Pulmonary artery endothelial cell (primary cell): ENCODE results near the gene RNF112. TPM values are rescaled to one million over a fixed set of nuclear protein-coding genes. Genes with fewer than 3 reads are reported as not detected.
A peak's percentile ranks its signal among the peaks of the same experiment; 100 is the strongest.

ENCODE experiments used
- DNase-seq: peaks from one replicate; pipeline ENCODE4 v3.0.0-alpha.2; 2011; ENCODE audit warnings: low read depth, low spot score
- total RNA-seq: library from RNA; depleted of rRNA; stranded (reverse); fragments of >200 nt; gene quantifications from 2 replicates; pipeline ENCODE4 v1.2.3, GENCODE V29; 2014

Gene RNF112, protein sequence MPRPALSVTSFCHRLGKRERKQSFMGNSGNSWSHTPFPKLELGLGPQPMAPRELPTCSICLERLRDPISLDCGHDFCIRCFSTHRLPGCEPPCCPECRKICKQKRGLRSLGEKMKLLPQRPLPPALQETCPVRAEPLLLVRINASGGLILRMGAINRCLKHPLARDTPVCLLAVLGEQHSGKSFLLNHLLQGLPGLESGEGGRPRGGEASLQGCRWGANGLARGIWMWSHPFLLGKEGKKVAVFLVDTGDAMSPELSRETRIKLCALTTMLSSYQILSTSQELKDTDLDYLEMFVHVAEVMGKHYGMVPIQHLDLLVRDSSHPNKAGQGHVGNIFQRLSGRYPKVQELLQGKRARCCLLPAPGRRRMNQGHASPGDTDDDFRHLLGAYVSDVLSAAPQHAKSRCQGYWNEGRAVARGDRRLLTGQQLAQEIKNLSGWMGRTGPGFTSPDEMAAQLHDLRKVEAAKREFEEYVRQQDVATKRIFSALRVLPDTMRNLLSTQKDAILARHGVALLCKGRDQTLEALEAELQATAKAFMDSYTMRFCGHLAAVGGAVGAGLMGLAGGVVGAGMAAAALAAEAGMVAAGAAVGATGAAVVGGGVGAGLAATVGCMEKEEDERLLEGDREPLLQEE
- 0.07 TPM in 2 replicates for total RNA-seq

DNA sequence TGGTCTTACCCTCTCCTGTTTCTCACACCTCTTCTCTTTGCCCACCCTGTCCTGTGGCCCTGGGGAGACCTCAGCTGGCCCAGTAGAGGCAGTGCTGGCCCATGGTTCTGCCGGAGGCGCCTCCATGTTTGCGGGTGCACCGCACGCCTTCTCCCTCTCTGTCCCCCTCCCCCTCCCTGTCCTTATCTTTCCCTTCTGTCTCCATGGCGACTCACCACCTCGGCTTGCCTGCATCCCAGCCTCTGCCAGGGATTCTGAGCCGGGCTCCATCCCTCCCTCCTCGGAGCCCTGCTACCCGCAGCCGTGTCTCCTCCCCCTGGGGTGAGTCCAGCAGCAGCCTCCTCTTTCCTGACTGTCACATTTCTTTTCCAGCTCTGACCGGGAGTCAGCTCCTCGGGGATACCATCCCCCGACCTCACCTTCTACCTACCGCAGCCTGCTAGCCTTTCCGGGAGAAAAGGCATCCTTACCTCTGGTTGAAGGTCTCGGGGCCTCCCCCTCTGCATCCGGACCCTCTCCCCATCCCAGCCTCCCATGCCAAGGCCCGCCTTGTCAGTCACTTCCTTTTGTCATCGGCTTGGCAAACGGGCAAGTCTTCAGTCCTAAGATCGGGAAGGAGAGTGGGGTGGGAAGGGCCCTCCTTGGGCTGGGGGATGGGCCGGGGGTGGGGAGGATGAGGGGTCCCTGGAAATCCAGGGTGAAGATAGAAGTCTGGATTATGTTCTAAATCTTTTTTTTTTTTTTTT, at the start of gene RNF112:
Gene RNF112 (plus strand): TSS at position 358 of the 746 bp plus-strand sequence. CDS start 177 bp downstream, at position 535.
- DNase-seq, result no peak

- DNase-seq, result no peak
Measured at GRCh38 chr17:19361326-19361725, 49.7 kb upstream of the RNF112 start.

- DNase-seq, result no peak
Measured at GRCh38 chr17:19361944-19362276, 49.1 kb upstream of the RNF112 start.

GRCh38 chr17:19362277-19363113, 48.5 kb upstream of the RNF112 start, which contains the start of gene B9D1:
B9D1 (minus strand) TSS chr17:19362723; CDS start chr17:19362569, 154 bp downstream.
- DNase-seq, result peak; percentile 69

- no peak for DNase-seq
Measured at GRCh38 chr17:19363114-19363438, 48.0 kb upstream of the RNF112 start.

- DNase-seq, result no peak
Measured at GRCh38 chr17:19363460-19364035, 47.5 kb upstream of the RNF112 start.

GRCh38 chr17:19364699-19365498, 46.1 kb upstream of the RNF112 start:
- no peak for DNase-seq

DNA sequence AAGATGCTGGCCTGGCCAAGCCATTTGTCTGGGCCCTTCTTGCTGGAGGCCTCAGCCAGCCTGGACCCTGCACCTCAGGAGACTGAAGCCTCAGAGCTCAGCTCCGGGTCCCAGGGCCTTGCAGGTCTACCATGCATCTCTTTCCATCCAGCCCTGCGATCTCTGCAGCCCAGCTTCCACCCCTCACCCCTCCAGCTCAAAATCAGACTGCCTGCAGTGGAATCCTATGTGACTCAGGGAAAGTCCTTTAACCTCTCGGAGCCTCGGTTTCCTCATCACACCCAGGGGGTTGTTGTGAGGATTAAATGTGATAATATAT, 45.6 kb upstream of the RNF112 start:
- no peak for DNase-seq

DNA sequence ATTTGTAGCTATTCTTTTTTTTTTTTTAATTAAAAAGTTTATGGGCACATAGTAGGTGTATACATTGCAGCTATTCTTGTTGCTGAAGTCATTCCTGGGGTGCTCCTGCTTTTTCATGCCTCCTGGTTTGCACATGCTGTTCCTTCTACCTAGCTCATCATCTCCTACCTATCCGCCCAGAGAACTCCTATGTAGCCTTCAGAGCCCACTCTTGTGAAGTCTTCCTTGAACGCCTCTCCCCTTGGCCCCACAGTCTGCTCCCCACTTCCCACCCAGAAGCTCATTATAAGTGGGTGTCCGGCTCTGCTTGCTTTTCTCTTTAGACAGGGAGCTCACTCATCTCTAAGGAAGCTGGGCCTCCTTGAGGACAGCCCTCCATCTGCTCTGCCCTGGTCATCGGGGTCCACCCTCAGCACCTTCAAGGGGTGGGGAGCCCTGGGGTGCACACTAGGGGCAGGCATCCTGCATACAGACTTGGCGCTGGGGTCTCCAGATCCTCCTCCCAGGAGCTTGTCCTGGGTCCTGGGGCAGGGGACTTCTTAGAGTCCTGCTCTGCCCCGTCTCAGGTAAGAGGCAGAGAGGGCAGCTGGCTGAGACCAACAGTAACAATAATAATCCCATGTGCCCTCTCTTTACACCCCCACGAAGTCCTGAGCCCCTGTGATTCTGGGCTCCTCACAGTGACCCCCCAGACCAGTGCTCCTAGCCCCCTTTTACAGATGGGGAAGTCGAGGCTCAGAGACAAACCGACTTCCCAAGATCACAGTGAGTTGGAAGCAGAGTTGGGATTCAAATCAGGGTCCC, 45.0 kb upstream of the RNF112 start:
- no peak for DNase-seq

DNA sequence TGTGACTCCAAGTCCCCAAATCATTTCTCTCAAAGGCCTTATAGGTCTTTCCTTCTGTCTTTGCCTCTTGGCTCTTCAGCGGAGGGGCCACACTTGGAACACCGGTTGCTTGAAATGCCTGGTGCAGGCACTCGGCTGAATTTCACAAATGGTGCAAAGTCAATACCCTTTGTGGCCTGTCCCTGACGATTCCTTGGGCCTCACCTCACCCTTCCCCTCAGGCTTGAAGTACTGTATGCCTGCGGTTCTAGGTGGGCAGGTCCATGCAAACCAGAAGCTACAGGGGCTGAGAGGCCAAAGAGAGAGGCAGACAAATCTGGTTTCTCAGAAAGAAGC, 44.4 kb upstream of the RNF112 start:
- DNase-seq, result no peak

- DNase-seq, result no peak
Measured at GRCh38 chr17:19368229-19368628, 42.8 kb upstream of the RNF112 start.

- DNase-seq, result no peak
Measured at GRCh38 chr17:19369107-19369778, 41.8 kb upstream of the RNF112 start.

GRCh38 chr17:19369846-19370492, 41.1 kb upstream of the RNF112 start:
- DNase-seq, result no peak

DNA sequence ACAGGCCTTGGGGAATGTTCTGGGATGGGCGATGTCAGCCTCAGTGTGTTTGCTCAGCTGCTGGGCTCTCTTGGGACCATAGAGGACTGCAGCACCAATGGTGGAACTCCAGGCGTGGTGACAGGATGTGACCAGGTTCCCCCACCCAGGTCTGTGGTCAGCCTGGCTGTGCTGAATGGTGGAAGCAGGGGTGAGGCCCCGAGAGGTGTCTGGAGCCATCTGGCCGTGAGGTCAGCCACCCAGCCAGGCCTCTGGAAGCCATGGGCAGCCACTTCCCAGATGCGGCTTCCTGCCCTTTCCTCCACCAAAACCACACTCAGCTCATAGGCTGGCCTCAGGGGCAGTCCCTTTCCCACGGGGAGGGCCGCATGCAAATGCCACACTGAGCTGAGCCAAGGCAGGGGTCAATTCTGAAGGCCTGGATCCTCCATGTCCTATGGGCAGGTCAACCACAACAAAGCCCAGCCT, 40.5 kb upstream of the RNF112 start:
- DNase-seq, result no peak

DNA sequence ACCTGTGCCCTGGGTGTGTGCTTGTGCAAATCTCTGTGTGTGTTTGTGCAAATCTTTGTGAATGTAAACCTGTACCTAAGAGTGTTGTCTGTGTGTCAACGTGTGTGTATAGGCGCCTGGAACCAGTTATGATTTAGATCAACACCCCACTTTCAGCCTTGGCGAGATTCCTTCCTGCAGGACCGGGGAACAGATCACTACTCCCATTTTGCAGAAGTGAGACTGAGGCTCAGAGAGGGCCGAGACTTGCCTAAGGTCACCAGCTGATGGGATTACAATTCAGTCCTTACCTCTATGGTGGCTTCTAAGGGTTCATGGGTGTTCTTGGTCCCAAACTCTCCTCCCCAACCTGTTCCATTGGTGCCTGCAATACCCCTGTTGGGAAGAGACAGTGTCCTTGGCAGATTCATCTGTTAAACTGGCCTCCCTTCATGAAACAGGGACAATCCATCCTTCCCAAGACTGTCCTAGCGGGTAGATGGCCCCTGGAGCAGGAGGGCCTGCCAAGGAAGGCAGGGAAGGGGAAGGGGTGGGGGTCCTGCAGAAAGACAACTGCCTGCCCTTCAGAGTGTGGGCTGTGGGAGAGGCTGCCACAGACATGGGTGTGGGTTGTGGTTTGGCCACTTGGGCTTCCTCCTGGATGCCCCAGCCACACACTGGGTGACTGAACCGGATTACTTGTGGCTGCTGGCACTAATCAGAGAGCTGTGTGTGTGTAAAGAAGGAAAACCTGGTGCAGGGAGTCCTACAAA, 39.6 kb upstream of the RNF112 start:
- DNase-seq, result no peak

DNA sequence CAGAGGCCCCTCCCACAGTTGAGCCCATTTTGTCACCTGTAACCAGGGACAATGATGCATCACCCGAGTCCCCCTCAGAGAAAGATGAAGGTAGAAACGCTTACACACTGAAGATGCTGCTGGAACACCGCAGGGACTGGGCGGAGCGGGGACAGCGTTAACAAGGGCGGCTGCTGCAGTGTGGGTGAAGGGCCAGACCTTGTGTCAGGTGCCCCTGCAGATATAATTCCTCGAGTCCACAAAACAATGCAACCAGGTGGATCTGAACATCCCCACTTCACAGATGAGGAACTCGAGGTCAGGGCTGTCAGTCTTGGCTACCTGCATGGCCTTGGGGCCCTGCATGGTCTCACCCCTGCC, 39.0 kb upstream of the RNF112 start:
- DNase-seq, result no peak

- no peak for DNase-seq
Measured at GRCh38 chr17:19372439-19372838, 38.6 kb upstream of the RNF112 start.
